ENCODE data around the gene RPL36A. TPM values are rescaled to one million over a fixed set of nuclear protein-coding genes. Genes with fewer than 3 reads are reported as not detected.

Gene RPL36A
- total RNA-seq, 1 donor = 87.2 TPM

GRCh38 chrX:101397779-101398178 lies 7.0 kb downstream of the RPL36A start:
- Histone ChIP-seq H3K36me3 (ENCODE audit: insufficient read depth, low read length) (peaks cover 20% of the 10 kb centered on the region), H4K20me1 (ENCODE audit: insufficient read depth, low read length) (peaks cover 2% of the 10 kb centered on the region), H3K27ac (ENCODE audit: low read depth, low read length) (no peak overlapping the region), H3K9me3 (ENCODE audit: low read depth, low read length) (no peaks in the 10 kb centered on the region), H3K79me2 (ENCODE audit: insufficient read depth, low read length) (peaks cover 2% of the 10 kb centered on the region), H3K4me3 (ENCODE audit: insufficient read depth, low read length) (no peak overlapping the region), H3K27me3 (ENCODE audit: insufficient read depth, low read length) (no peaks in the 10 kb centered on the region), H3K4me2 (ENCODE audit: insufficient read depth, low read length) (no peak overlapping the region), H3K4me1 (ENCODE audit: insufficient read depth, low read length) (peaks cover 2% of the 10 kb centered on the region), H2AFZ (ENCODE audit: low read length) (no peak overlapping the region)
- DNase-seq (ENCODE audit: insufficient read length, low spot score, missing footprints) = no peak
- no peak for TF ChIP-seq CTCF (IDR thresholded peaks at IDR 0.05; ENCODE audit: extremely low read depth, low read depth, low read length)

GRCh38 chrX:101398694-101399093 lies 7.9 kb downstream of the RPL36A start:
- no peak overlapping the region for H3K4me3 ChIP-seq (ENCODE audit: insufficient read depth, low read length)
- H4K20me1 ChIP-seq (ENCODE audit: insufficient read depth, low read length) = no peaks in the 10 kb centered on the region
- no peak for TF ChIP-seq CTCF (IDR thresholded peaks at IDR 0.05; ENCODE audit: extremely low read depth, low read depth, low read length)
- no peak overlapping the region for H3K4me2 ChIP-seq (ENCODE audit: insufficient read depth, low read length)
- H3K27me3 ChIP-seq (ENCODE audit: insufficient read depth, low read length) = no peaks in the 10 kb centered on the region
- DNase-seq (ENCODE audit: insufficient read length, low spot score, missing footprints) = no peak
- no peaks in the 10 kb centered on the region for H3K9me3 ChIP-seq (ENCODE audit: low read depth, low read length)
- H3K4me1 ChIP-seq (ENCODE audit: insufficient read depth, low read length) = no peaks in the 10 kb centered on the region
- no peak overlapping the region for H3K27ac ChIP-seq (ENCODE audit: low read depth, low read length)
- peaks cover 13% of the 10 kb centered on the region for H3K36me3 ChIP-seq (ENCODE audit: insufficient read depth, low read length)
- no peaks in the 10 kb centered on the region for H3K79me2 ChIP-seq (ENCODE audit: insufficient read depth, low read length)
- H2AFZ ChIP-seq (ENCODE audit: low read length) = no peak overlapping the region

GRCh38 chrX:101399825-101400224 lies 9.0 kb downstream of the RPL36A start:
- H2AFZ ChIP-seq (ENCODE audit: low read length) = no peak overlapping the region
- no peaks in the 10 kb centered on the region for H3K9me3 ChIP-seq (ENCODE audit: low read depth, low read length)
- H3K27ac ChIP-seq (ENCODE audit: low read depth, low read length) = no peak overlapping the region
- H4K20me1 ChIP-seq (ENCODE audit: insufficient read depth, low read length) = no peaks in the 10 kb centered on the region
- DNase-seq (ENCODE audit: insufficient read length, low spot score, missing footprints) = no peak
- no peaks in the 10 kb centered on the region for H3K27me3 ChIP-seq (ENCODE audit: insufficient read depth, low read length)
- H3K4me1 ChIP-seq (ENCODE audit: insufficient read depth, low read length) = no peaks in the 10 kb centered on the region
- H3K36me3 ChIP-seq (ENCODE audit: insufficient read depth, low read length) = peaks cover 6% of the 10 kb centered on the region
- no peak overlapping the region for H3K4me3 ChIP-seq (ENCODE audit: insufficient read depth, low read length)
- peaks cover 2% of the 10 kb centered on the region for H3K79me2 ChIP-seq (ENCODE audit: insufficient read depth, low read length)
- TF ChIP-seq CTCF (IDR thresholded peaks at IDR 0.05; ENCODE audit: extremely low read depth, low read depth, low read length) = no peak
- no peak overlapping the region for H3K4me2 ChIP-seq (ENCODE audit: insufficient read depth, low read length)

GRCh38 chrX:101407167-101407747 lies 16.4 kb downstream of the RPL36A start:
- H3K4me3 ChIP-seq (ENCODE audit: insufficient read depth, low read length) = peak overlapping the region; percentile 88
- peaks cover 9% of the 10 kb centered on the region for H4K20me1 ChIP-seq (ENCODE audit: insufficient read depth, low read length)
- H3K9me3 ChIP-seq (ENCODE audit: low read depth, low read length) = no peaks in the 10 kb centered on the region
- peaks cover 6% of the 10 kb centered on the region for H3K36me3 ChIP-seq (ENCODE audit: insufficient read depth, low read length)
- peak overlapping the region; percentile 83 for H3K4me2 ChIP-seq (ENCODE audit: insufficient read depth, low read length)
- TF ChIP-seq CTCF (IDR thresholded peaks at IDR 0.05; ENCODE audit: extremely low read depth, low read depth, low read length) = no peak
- H3K27ac ChIP-seq (ENCODE audit: low read depth, low read length) = peak overlapping the region; percentile 98
- H2AFZ ChIP-seq (ENCODE audit: low read length) = peak overlapping the region; percentile 90
- H3K27me3 ChIP-seq (ENCODE audit: insufficient read depth, low read length) = no peaks in the 10 kb centered on the region
- DNase-seq (ENCODE audit: insufficient read length, low spot score, missing footprints) = no peak
- peaks cover 12% of the 10 kb centered on the region for H3K4me1 ChIP-seq (ENCODE audit: insufficient read depth, low read length)
- H3K79me2 ChIP-seq (ENCODE audit: insufficient read depth, low read length) = peaks cover 59% of the 10 kb centered on the region

All from osteoblast (primary cell).